ENCODE data around the gene PLEKHG4B. TPM values are rescaled to one million over a fixed set of nuclear protein-coding genes. Genes with fewer than 3 reads are reported as not detected.
A peak's percentile ranks its signal among the peaks of the same experiment; 100 is the strongest.
"Not testable (repeated sequence)": the region's sequence is repeated elsewhere in the genome, so short reads cannot be mapped to it uniquely, and the experiment has no call there.

Gene PLEKHG4B
- total and polyA plus RNA-seq, 4 experiments from 2014 or later = not detected

DNA sequence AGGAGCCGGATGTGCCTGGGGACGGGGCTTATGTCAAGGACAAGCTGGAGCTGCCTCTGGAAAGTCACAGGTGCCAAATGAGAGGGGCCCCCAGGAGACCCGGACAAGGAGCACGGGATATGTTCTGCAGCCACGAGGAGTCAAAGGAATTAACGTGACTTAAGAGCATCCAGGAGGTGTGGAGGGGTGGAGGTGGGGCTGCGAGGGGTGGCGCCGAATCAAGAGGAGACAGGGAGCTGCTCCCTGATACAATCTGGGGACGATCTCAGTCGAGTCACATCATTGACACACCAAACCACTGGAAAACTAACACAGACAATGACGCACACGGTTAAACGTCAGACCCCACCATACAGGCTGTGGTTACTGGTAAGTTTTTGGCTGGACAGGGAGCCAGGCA is 115.6 kb downstream of the PLEKHG4B start:
- H3K36me3 ChIP-seq (ENCODE audit: insufficient read depth, low read length) = peaks cover 19% of the 10 kb centered on the region

DNA sequence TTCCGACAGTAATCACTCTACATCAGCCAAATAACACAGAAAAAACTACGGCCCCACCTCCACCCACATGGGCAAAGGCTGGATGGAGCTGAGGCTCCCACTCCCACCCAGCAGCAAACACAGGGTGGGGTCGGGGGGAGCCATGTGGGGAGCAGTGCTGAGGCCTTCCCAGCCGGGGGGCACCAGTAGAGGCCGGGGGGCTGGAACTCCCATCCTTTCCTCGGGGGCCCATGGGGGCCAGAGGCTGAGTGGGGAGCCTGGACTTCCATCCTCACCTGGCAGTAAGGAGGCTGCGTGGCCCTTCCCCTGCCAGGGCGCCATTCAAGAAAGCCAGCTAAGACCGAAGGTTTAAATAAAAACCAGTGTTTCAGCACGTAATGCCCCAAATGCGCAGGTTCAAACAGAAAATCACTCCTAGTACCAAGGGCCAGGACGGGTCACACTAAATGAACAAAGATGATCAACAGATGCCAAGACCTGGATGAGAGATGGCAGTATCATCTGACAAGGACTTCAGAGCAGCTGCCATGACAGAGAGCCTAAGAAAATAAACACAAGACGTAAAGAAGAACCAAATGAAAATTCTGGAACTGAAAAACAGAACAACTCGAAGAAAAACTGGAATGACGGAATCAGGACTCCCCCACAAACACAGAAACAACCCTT is 116.6 kb downstream of the PLEKHG4B start:
- Histone ChIP-seq H3K4me3 (ENCODE audit: low read length in 2 of 2) (no peak overlapping the region), H3K36me3 (ENCODE audit: insufficient read depth, low read length) (peaks cover 19% of the 10 kb centered on the region), H3K4me1 (ENCODE audit: insufficient read depth, low read length) (peaks cover 11% of the 10 kb centered on the region), H3K9me3 (ENCODE audit: control insufficient read depth in 1 of 2, low read length in 2 of 2) (no peaks in the 10 kb centered on the region), H3K27me3 (ENCODE audit: insufficient read depth, low read length) (no peaks in the 10 kb centered on the region), H3K27ac (ENCODE audit: low read depth, low read length) (no peak overlapping the region)
- Mint-ChIP-seq H3K4me3 (no peak overlapping the region), H3K4me1 (peaks cover 14 to 35% (median 16%) of the 10 kb centered on the region in 4 donors), H3K9me3 (no peaks in the 10 kb centered on the region), H3K27ac (peak overlapping the region in 2 of 7 donors; percentile 31 to 35), H3K27me3 (no peaks in the 10 kb centered on the region), H3K36me3 (peaks cover 45 to 46% of the 10 kb centered on the region in 2 donors)
- no peak for DNase-seq
- intact Hi-C loops (cut with micrococcal nuclease) = no loop called here
- ChIA-PET CTCF (ENCODE audit: partially characterized antibody) (no interaction called here), POLR2A (ENCODE audit: partially characterized antibody) (no interaction called here)

More for the DNA sequence above, 115.6 kb downstream of the PLEKHG4B start:
- Mint-ChIP-seq H3K27me3 (no peaks in the 10 kb centered on the region), H3K9me3 (no peaks in the 10 kb centered on the region), H3K36me3 (peaks cover 46 to 50% of the 10 kb centered on the region in 2 donors), H3K4me3 (no peak overlapping the region), H3K4me1 (peaks cover 14 to 35% (median 15%) of the 10 kb centered on the region in 4 donors), H3K27ac (peak overlapping the region in 1 of 7 donors; percentile 6)
- no peaks in the 10 kb centered on the region for H3K9me3 ChIP-seq (ENCODE audit: control insufficient read depth in 1 of 2, low read length in 2 of 2)
- intact Hi-C loops (cut with micrococcal nuclease) = no loop called here
- peaks cover 9% of the 10 kb centered on the region for H3K4me1 ChIP-seq (ENCODE audit: insufficient read depth, low read length)
- no peak overlapping the region for H3K4me3 ChIP-seq (ENCODE audit: low read length in 2 of 2)
- no peak for DNase-seq
- no peak overlapping the region for H3K27ac ChIP-seq (ENCODE audit: low read depth, low read length)
- ChIA-PET POLR2A (ENCODE audit: partially characterized antibody) (interaction anchor here (0.7 kb wide), 1 partner anchor 63 kb away, joined by 3 read pairs; the partner anchor contains the start of gene PDCD6), CTCF (ENCODE audit: partially characterized antibody) (interaction anchor here (0.6 kb wide), 1 partner anchor 19 kb away, joined by 4 read pairs; no protein-coding TSS in a partner anchor)
- H3K27me3 ChIP-seq (ENCODE audit: insufficient read depth, low read length) = no peaks in the 10 kb centered on the region

DNA sequence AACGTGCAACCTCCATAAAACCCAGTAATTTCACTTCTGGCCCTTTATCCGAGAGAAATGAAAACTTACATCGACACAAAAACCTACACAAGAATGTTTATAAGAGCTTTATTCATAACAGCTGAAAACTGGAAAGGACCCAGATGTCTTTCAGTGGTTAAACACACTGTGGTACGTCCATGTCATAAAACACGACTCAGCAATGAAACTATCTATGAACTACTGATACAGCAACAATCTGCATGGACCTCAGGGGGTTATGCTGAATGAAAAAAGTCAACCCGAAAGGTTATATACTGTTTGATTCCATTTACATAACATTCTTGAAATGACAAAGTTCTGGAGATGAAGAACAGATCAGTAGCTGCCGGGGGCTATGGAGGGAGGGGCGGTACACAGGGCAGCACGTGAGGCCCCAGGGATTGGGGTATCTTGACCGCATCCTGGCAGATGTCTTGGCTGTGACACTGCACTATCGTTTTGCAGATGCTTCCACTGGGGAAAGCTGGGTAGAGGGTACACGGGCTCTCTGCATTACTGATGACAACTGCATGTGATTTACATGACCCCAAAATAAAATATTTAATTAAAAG is 121.9 kb downstream of the PLEKHG4B start:
- H3K4me3 Mint-ChIP-seq = peak overlapping the region in 2 of 8 donors; percentile 7 to 73
- CTCF ChIA-PET (ENCODE audit: partially characterized antibody) = no interaction called here
- H3K4me1 Mint-ChIP-seq = peaks cover 25 to 50% (median 37%) of the 10 kb centered on the region in 4 donors
- no peak for DNase-seq
- no peaks in the 10 kb centered on the region for H3K9me3 Mint-ChIP-seq
- intact Hi-C loops (cut with micrococcal nuclease) = loop anchor here (10.0 kb wide), 1 partner anchor 231 kb away; the partner anchor contains the start of gene EXOC3
- H3K27me3 Mint-ChIP-seq = no peaks in the 10 kb centered on the region
- no peaks in the 10 kb centered on the region for H3K9me3 ChIP-seq (ENCODE audit: control insufficient read depth in 1 of 2, low read length in 2 of 2)
- POLR2A ChIA-PET (ENCODE audit: partially characterized antibody) = interaction anchor here (1.1 kb wide), 1 partner anchor 25 kb away, joined by 3 read pairs; no protein-coding TSS in a partner anchor
- H3K4me3 ChIP-seq (ENCODE audit: low read length in 2 of 2) = no peak overlapping the region
- no peak overlapping the region for H3K27ac ChIP-seq (ENCODE audit: low read depth, low read length)
- H3K36me3 ChIP-seq (ENCODE audit: insufficient read depth, low read length) = peaks cover 7% of the 10 kb centered on the region
- peaks cover 19 to 21% of the 10 kb centered on the region in 2 donors for H3K36me3 Mint-ChIP-seq
- peak overlapping the region in 2 of 7 donors; percentile 8 to 33 for H3K27ac Mint-ChIP-seq
- no peaks in the 10 kb centered on the region for H3K27me3 ChIP-seq (ENCODE audit: insufficient read depth, low read length)
- peaks cover 35% of the 10 kb centered on the region for H3K4me1 ChIP-seq (ENCODE audit: insufficient read depth, low read length)

DNA sequence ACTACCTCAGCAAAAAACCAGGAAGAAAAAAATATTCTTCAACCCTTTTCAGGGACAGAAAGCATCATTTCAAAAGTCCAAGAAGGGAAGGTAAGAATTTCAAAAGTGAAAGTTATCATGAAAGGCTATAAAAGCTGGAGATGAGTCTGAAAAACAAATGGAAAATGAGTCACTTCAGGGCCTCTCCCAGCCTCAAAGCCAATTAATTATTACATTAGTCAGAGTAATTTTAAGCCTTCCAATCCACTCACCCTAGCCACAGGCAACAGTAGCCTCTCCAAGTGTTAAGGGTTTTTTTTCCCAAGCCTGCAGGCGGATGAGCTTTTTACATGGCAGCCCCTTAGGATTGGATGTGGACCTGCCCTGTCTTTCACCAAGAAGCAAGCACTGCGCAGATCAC is 123.3 kb downstream of the PLEKHG4B start:
- CTCF ChIA-PET (ENCODE audit: partially characterized antibody); H3K9me3 Mint-ChIP-seq; H3K27me3 Mint-ChIP-seq; POLR2A ChIA-PET (ENCODE audit: partially characterized antibody); DNase-seq; H3K27ac ChIP-seq (ENCODE audit: low read depth, low read length); H3K27me3 ChIP-seq (ENCODE audit: insufficient read depth, low read length); H3K36me3 ChIP-seq (ENCODE audit: insufficient read depth, low read length); H3K4me3 ChIP-seq (ENCODE audit: low read length in 2 of 2); H3K9me3 ChIP-seq (ENCODE audit: control insufficient read depth in 1 of 2, low read length in 2 of 2): not testable (repeated sequence)
- H3K4me1 Mint-ChIP-seq = peaks cover 21 to 52% (median 32%) of the 10 kb centered on the region in 4 donors
- H3K4me3 Mint-ChIP-seq = peak overlapping the region in 7 of 8 donors; percentile 52 to 73 (median 64)
- peaks cover 16 to 33% of the 10 kb centered on the region in 2 donors for H3K36me3 Mint-ChIP-seq
- peak overlapping the region in 5 of 7 donors; percentile 31 to 72 (median 65) for H3K27ac Mint-ChIP-seq
- intact Hi-C loops (cut with micrococcal nuclease) = loop anchor here (5.0 to 10.0 kb wide), 2 partner anchors 37 to 230 kb away; partner anchors contain the start of gene EXOC3
- peaks cover 30% of the 10 kb centered on the region for H3K4me1 ChIP-seq (ENCODE audit: insufficient read depth, low read length)

DNA sequence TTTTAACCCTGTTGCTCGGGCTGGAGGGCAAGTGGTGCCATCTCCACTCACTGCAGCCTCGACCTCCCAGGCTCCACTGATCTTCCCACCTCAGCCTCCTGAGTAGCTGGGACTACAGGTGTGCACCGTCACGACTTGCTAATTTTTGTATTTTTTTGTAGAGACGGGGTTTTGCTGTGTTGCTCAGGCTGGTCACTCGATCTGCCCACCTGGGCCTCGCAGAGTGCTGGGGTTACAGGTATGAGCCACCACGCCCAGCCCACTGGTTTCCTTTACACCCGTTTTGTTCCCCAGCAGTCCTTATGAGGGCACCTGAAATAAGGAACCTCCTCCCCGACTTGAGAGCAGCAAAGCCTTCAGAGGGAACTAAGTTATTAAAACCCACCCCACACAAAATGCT is 124.1 kb downstream of the PLEKHG4B start:
- intact Hi-C loops (cut with micrococcal nuclease) = loop anchor here (5.0 to 10.0 kb wide), 2 partner anchors 36 to 229 kb away; partner anchors contain the start of gene EXOC3
- H3K36me3 ChIP-seq (ENCODE audit: insufficient read depth, low read length); H3K27me3 Mint-ChIP-seq; H3K9me3 Mint-ChIP-seq; CTCF ChIA-PET (ENCODE audit: partially characterized antibody); H3K9me3 ChIP-seq (ENCODE audit: control insufficient read depth in 1 of 2, low read length in 2 of 2); DNase-seq; H3K27me3 ChIP-seq (ENCODE audit: insufficient read depth, low read length); H3K4me3 ChIP-seq (ENCODE audit: low read length in 2 of 2); H3K27ac ChIP-seq (ENCODE audit: low read depth, low read length); POLR2A ChIA-PET (ENCODE audit: partially characterized antibody): not testable (repeated sequence)
- H3K4me1 Mint-ChIP-seq = peaks cover 20 to 57% (median 36%) of the 10 kb centered on the region in 4 donors
- peak overlapping the region in 5 of 8 donors; percentile 36 to 60 (median 48) for H3K4me3 Mint-ChIP-seq
- peak overlapping the region in 3 of 7 donors; percentile 30 to 75 (median 33) for H3K27ac Mint-ChIP-seq
- H3K4me1 ChIP-seq (ENCODE audit: insufficient read depth, low read length) = peaks cover 37% of the 10 kb centered on the region
- peaks cover 13 to 31% of the 10 kb centered on the region in 2 donors for H3K36me3 Mint-ChIP-seq

DNA sequence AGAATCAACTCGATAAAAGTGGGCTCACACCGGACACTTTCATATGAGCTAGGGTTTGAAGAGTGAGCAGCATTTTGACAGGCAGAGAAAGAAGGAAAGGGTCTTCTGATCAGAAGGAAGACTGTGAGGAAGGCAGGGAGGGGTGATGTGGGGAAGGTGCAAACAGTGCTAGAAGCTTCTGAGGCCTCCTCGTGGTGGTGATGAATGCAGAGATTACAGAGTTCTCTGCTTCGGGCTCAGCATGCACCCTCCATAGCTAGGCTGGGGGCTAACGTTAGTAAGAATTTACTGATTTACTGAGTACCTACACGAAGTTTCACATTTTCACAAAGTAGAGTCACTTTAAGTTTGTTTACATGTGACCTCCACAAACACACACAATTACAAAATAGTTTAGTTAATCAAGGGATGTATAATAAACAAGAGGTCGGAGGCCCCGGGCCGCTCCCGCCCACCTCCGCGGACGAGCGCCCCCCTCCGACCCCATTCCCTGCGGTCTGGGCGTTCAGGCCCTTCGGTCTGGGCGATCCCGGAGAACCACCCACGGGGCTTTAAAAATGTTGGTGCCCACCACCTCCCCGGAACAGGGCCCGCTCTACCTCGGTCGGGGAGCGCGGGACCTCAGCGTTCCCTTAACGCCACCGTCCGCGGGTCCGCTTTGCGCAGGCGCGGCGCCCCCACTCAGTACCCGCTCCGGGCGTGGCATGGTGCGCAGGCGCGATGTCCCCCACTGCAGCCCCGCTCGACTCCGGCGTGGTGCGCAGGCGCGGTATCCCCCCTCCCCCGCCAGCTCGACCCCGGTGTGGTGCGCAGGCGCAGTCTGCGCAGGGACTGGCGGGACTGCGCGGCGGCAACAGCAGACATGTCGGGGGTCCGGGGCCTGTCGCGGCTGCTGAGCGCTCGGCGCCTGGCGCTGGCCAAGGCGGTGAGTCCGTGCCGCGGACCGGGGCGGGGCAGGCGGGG is 125.8 kb downstream of the PLEKHG4B start, which contains the start of the genes CCDC127 and SDHA:
CCDC127 (minus strand) TSS at position 660 of the 963 bp plus-strand sequence. CDS start 1,304 bp downstream, outside the sequence.
SDHA (plus strand) TSS at position 827 of the 963 bp plus-strand sequence; CDS start at position 863, 36 bp downstream.
- not testable (repeated sequence) for H3K27me3 Mint-ChIP-seq; H3K9me3 ChIP-seq (ENCODE audit: control insufficient read depth in 1 of 2, low read length in 2 of 2); H3K9me3 Mint-ChIP-seq; H3K36me3 ChIP-seq (ENCODE audit: insufficient read depth, low read length); H3K27me3 ChIP-seq (ENCODE audit: insufficient read depth, low read length)
- POLR2A ChIA-PET (ENCODE audit: partially characterized antibody) = interaction anchor here (1.0 to 3.5 kb wide), 10 partner anchors 14 to 254 kb away, joined by 3 to 42 read pairs (median 4); partner anchors contain the start of gene PDCD6
- peaks cover 13 to 31% of the 10 kb centered on the region in 2 donors for H3K36me3 Mint-ChIP-seq
- Histone ChIP-seq H3K4me1 (ENCODE audit: insufficient read depth, low read length) (peaks cover 54% of the 10 kb centered on the region), H3K27ac (ENCODE audit: low read depth, low read length) (peak within 1 kb of the TSS; percentile 88), H3K4me3 (ENCODE audit: low read length in 2 of 2) (peak within 1 kb of the TSS; percentile 73 to 77)
- H3K4me1 Mint-ChIP-seq = peaks cover 32 to 72% (median 49%) of the 10 kb centered on the region in 4 donors
- CTCF ChIA-PET (ENCODE audit: partially characterized antibody) = interaction anchor here (1.0 to 1.5 kb wide), 3 partner anchors 15 to 228 kb away, joined by 3 to 7 read pairs (median 3); no protein-coding TSS in a partner anchor
- peak within 1 kb of the TSS; percentile 91 to 98 (median 97) for H3K27ac Mint-ChIP-seq
- peak; percentile 94 to 99 (median 96) for DNase-seq
- H3K4me3 Mint-ChIP-seq = peak within 1 kb of the TSS; percentile 93 to 98 (median 95)
- intact Hi-C loops (cut with micrococcal nuclease) = loop anchor here (1.0 to 10.0 kb wide), 3 partner anchors 35 to 227 kb away; partner anchors contain the start of genes EXOC3 and PDCD6

All from CD4-positive, alpha-beta memory T cell (primary cell).